Endothelial cell of umbilical vein (primary cell): Measurements from ENCODE around the gene PNKD. TPM values are rescaled to one million over a fixed set of nuclear protein-coding genes. Genes with fewer than 3 reads are reported as not detected.

Experiments used
- BruUV-seq: library from RNA; stranded (reverse); fragments of 400-500 nt; replicated peaks from 2 replicates; lab custom pipeline; 2021; lab: Mats Ljungman, UMichigan
- CTCF ChIA-PET: fragments of 300-600, 350-600 bp; sonication (Branson Sonifier 250); formaldehyde crosslinking; loops from one replicate; lab custom pipeline; 2021; ENCODE audit warnings: antibody characterized with exemption, inconsistent platforms; lab: Charles Lee
- POLR2A ChIA-PET: fragments of 300-600, 350-600 bp; sonication (Branson Sonifier 250); formaldehyde crosslinking; loops from one replicate; lab custom pipeline; 2021; ENCODE audit warnings: antibody characterized with exemption, inconsistent platforms; lab: Charles Lee
- DNase-seq: peaks from one replicate; pipeline ENCODE4 v3.0.0-alpha.2; 2011; ENCODE audit warnings: low read depth, low spot score
- FAIRE-seq: peaks from 2 replicates; lab custom pipeline; 2011; peaks lifted over from hg19 to GRCh38; lab: Jason Lieb, UNC
- H2AFZ ChIP-seq: 2 replicates; pipeline ENCODE4 v1.6.0; 2012; ENCODE audit warnings: low read depth, low read length, control low read depth, inconsistent platforms
- H3K27ac ChIP-seq: 2 replicates; pipeline ENCODE4 v1.5.1; 2011; ENCODE audit warnings: low read depth, mild to moderate bottlenecking, control low read depth, low read length, moderate library complexity; ENCODE audit not compliant: insufficient read depth
- H3K27me3 ChIP-seq, 2 experiments: 2 replicates each; pipeline versions ENCODE4 v1.6.0 to v1.6.1; 2011; ENCODE audit warnings: low read length in 2 of 2, mixed read lengths in 1 of 2; ENCODE audit not compliant: control insufficient read depth in 2 of 2, insufficient read depth in 2 of 2
- H3K36me3 ChIP-seq, 2 experiments: 2 replicates in 1 of 2; 3 replicates in 1 of 2; pipeline ENCODE4 v1.5.1; 2011; ENCODE audit warnings: low read length in 2 of 2, mild to moderate bottlenecking in 1 of 2, moderate library complexity in 1 of 2; ENCODE audit not compliant: control insufficient read depth in 2 of 2, insufficient read depth in 2 of 2; ENCODE audit errors: extremely low read depth in 1 of 2
- H3K4me1 ChIP-seq: 3 replicates; pipeline ENCODE4 v1.5.1; 2011; ENCODE audit warnings: mild to moderate bottlenecking, low read length; ENCODE audit not compliant: control insufficient read depth, insufficient read depth; ENCODE audit errors: extremely low read depth
- H3K4me2 ChIP-seq: 2 replicates; pipeline ENCODE4 v1.6.1; 2011; ENCODE audit warnings: low read length, control low read depth, mixed read lengths; ENCODE audit not compliant: insufficient read depth
- H3K4me3 ChIP-seq, 3 experiments: fragments of 200-600 bp in 1 of 3; sonication (generic), shearing (Covaris generic) in 1 of 3; replicated peaks in 1 of 3; 2 replicates each; pipeline ENCODE4 v1.5.1; 2011 to 2016; ENCODE audit warnings: control low read depth in 3 of 3, low read length in 3 of 3, mild to moderate bottlenecking in 2 of 3, inconsistent platforms in 1 of 3, low read depth in 1 of 3, moderate library complexity in 1 of 3; ENCODE audit not compliant: insufficient read depth in 1 of 3
- H3K79me2 ChIP-seq: 2 replicates; pipeline ENCODE4 v1.6.0; 2012; ENCODE audit warnings: low read length, inconsistent platforms; ENCODE audit not compliant: control insufficient read depth, insufficient read depth
- H3K9ac ChIP-seq: replicated peaks from 2 replicates; pipeline ENCODE3; 2011; ENCODE audit warnings: low read length, control low read depth; ENCODE audit not compliant: insufficient read depth; ENCODE audit errors: extremely low read depth
- H3K9me1 ChIP-seq: replicated peaks from 3 replicates; pipeline ENCODE4 v1.6.0; 2011; ENCODE audit warnings: mild to moderate bottlenecking, low read length; ENCODE audit not compliant: control insufficient read depth, insufficient read depth; ENCODE audit errors: extremely low read depth
- H3K9me3 ChIP-seq: replicated peaks from 2 replicates; pipeline ENCODE4 v1.5.1; 2012; ENCODE audit warnings: low read length, inconsistent platforms; ENCODE audit not compliant: control insufficient read depth, insufficient read depth
- H4K20me1 ChIP-seq: replicated peaks from 2 replicates; pipeline ENCODE3; 2011; ENCODE audit warnings: mild to moderate bottlenecking, low read length; ENCODE audit not compliant: control insufficient read depth, insufficient read depth; ENCODE audit errors: extremely low read depth
- CTCF ChIP-seq, 2 donors: IDR thresholded peaks; 1 replicate in 1 of 2; 2 replicates in 1 of 2; pipeline ENCODE4 v1.5.1; 2011; ENCODE audit warnings: low read length in 2 of 2, mild to moderate bottlenecking in 2 of 2, moderate library complexity in 2 of 2, control low read depth in 1 of 2, inconsistent platforms in 1 of 2, low read depth in 1 of 2; ENCODE audit not compliant: insufficient read depth in 1 of 2; ENCODE audit errors: extremely low read depth in 1 of 2
- GATA2 ChIP-seq: IDR thresholded peaks from 2 replicates; pipeline ENCODE4 v1.7.0; 2011; ENCODE audit warnings: low read depth, mild to moderate bottlenecking, moderate library complexity, mixed read lengths, low read length; ENCODE audit not compliant: insufficient read length, insufficient read depth
- MYC ChIP-seq: IDR thresholded peaks from one replicate; pipeline ENCODE4 v1.6.1; 2011; ENCODE audit warnings: mild to moderate bottlenecking, low read depth, low read length
- POLR2A ChIP-seq: IDR thresholded peaks from 2 replicates; pipeline ENCODE4 v1.6.1; 2012; ENCODE audit warnings: low read depth, mild to moderate bottlenecking, control low read depth, low read length
- POLR2AphosphoS5 ChIP-seq: IDR thresholded peaks from 2 replicates; pipeline ENCODE4 v1.6.1; 2012; ENCODE audit warnings: low read depth, mild to moderate bottlenecking, control low read depth, low read length, moderate library complexity; ENCODE audit not compliant: insufficient read depth
- dilution Hi-C: fragments of 300-500 bp; cut with MboI; formaldehyde crosslinking; loops from one replicate; pipeline ENCODE4 v1.15.0; 2019; ENCODE audit warnings: low sequenced_read_pairs; ENCODE audit not compliant: extremely low pct_ligation_motif_present
- intact Hi-C: fragments of 100-400 bp; cut with micrococcal nuclease; formaldehyde crosslinking; loops from one replicate; pipeline ENCODE4 v1.10.0; 2022
- polyA plus RNA-seq, 4 experiments: library from polyadenylated mRNA; depleted of rRNA in 3 of 4; stranded (reverse) in 3 of 4; unstranded in 1 of 4; fragments of >200 nt; gene quantifications; 2 replicates each; pipeline versions ENCODE4 v1.2.1 to v1.2.3, GENCODE V29; 2011 to 2012; ENCODE audit warnings: missing spikeins in 1 of 4
- total RNA-seq: library from RNA; stranded (reverse); gene quantifications from 2 replicates; pipeline ENCODE4 v1.2.3, GENCODE V29; 2021

Gene PNKD
- total and polyA plus RNA-seq, 2 donors (not counting 3 experiments of a cell fraction or from before 2014, with no cell fraction given), result 56.1 to 88.3 TPM

GRCh38 chr2:218345491-218346236 lies 75.3 kb downstream of the PNKD start:
- no peak overlapping the region for H3K4me2 ChIP-seq
- no TSS peak for BruUV-seq
- H3K27ac ChIP-seq, result no peak overlapping the region
- CTCF ChIA-PET, result no interaction called here
- H3K36me3 ChIP-seq, result peaks cover 0 to 12% of the 10 kb centered on the region in 2 experiments
- DNase-seq (no peak), FAIRE-seq (no peak)
- H2AFZ ChIP-seq, result no peak overlapping the region
- no peak overlapping the region for H3K9ac ChIP-seq
- intact Hi-C loops, result no loop called here
- no peaks in the 10 kb centered on the region for H3K9me1 ChIP-seq
- H3K9me3 ChIP-seq, result no peaks in the 10 kb centered on the region
- TF ChIP-seq MYC (no peak), CTCF (IDR thresholded peaks at IDR 0.05; ENCODE audit: extremely low read depth in 1 of 2, insufficient read depth in 1 of 2, low read depth in 1 of 2, low read length in 2 of 2) (no peak), GATA2 (no peak), POLR2AphosphoS5 (no peak)
- no peaks in the 10 kb centered on the region for H4K20me1 ChIP-seq
- POLR2A ChIA-PET, result no interaction called here
- no peaks in the 10 kb centered on the region for H3K27me3 ChIP-seq
- no peaks in the 10 kb centered on the region for H3K79me2 ChIP-seq
- dilution Hi-C loops, result no loop called here
- H3K4me1 ChIP-seq, result no peaks in the 10 kb centered on the region
- no peak overlapping the region for H3K4me3 ChIP-seq

- no peak overlapping the region for H3K27ac ChIP-seq
- no peak overlapping the region for H2AFZ ChIP-seq
- H4K20me1 ChIP-seq, result no peaks in the 10 kb centered on the region
- DNase-seq, result no peak
- dilution Hi-C loops (no loop called here), intact Hi-C loops (no loop called here)
- ChIA-PET POLR2A (no interaction called here), CTCF (interaction anchor here (1.3 kb wide), 1 partner anchor 9 kb away, joined by 3 read pairs; the partner anchor contains the start of gene CATIP)
- H3K27me3 ChIP-seq, result no peaks in the 10 kb centered on the region
- H3K36me3 ChIP-seq, result peaks cover 0 to 10% of the 10 kb centered on the region in 2 experiments
- no peaks in the 10 kb centered on the region for H3K9me3 ChIP-seq
- H3K9me1 ChIP-seq, result no peaks in the 10 kb centered on the region
- H3K4me3 ChIP-seq, result no peak overlapping the region
- no TSS peak for BruUV-seq
- no peaks in the 10 kb centered on the region for H3K79me2 ChIP-seq
- H3K9ac ChIP-seq, result no peak overlapping the region
- no peak for FAIRE-seq
- TF ChIP-seq POLR2A, result no peak
- TF ChIP-seq MYC, result no peak
- H3K4me2 ChIP-seq, result no peak overlapping the region
- no peaks in the 10 kb centered on the region for H3K4me1 ChIP-seq
Observed at GRCh38 chr2:218347172-218347571, 76.9 kb downstream of the PNKD start.
